ENCODE data around the gene CTXN2.
A peak's percentile ranks its signal among the peaks of the same experiment; 100 is the strongest.

The CTXN2 gene

GRCh38 chr15:48175126-48175525, 16.3 kb upstream of the CTXN2 start:
- TF ChIP-seq POLR2AphosphoS5 (IDR thresholded peaks at IDR 0.05; ENCODE audit: borderline replicate concordance, low read depth, low read length) (no peak), EZH2 (IDR thresholded peaks at IDR 0.05) (no peak), FOXP2 (optimal IDR thresholded peaks at IDR 0.05; ENCODE audit: control extremely low read depth, extremely low read length, insufficient read depth) (no peak)
- H3K36me3 ChIP-seq (ENCODE audit: insufficient read depth, low read length): peaks cover 15% of the 10 kb centered on the region

DNA sequence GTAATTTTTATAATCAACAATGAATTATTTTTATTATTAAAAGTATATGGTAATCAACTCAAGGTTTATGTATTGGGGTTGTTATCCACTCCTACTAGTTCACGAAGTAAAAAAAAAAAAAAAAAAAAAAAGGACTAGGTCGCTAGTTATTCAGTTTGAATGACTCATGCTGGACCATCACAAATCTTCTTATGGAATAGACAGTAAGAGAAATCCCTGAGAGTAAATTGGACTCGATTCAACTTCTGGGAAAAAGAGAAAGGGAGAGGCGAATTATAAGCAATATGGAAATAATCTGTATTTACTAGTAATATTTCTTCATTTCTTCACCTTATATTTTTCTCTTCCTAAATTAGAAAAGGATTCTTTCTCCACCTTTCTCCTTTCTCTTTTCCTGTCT, 15.4 kb upstream of the CTXN2 start:
- no peaks in the 10 kb centered on the region for H3K9me3 ChIP-seq (ENCODE audit: low read depth, low read length)
- no peak overlapping the region for H3K27ac ChIP-seq
- no peak overlapping the region for H3K9ac ChIP-seq (ENCODE audit: insufficient read length)
- H3K36me3 ChIP-seq (ENCODE audit: insufficient read depth, low read length): peaks cover 15% of the 10 kb centered on the region
- no peak for DNase-seq (ENCODE audit: low read depth, low spot score)
- TF ChIP-seq FOXP2 (optimal IDR thresholded peaks at IDR 0.05; ENCODE audit: control extremely low read depth, extremely low read length, insufficient read depth) (no peak), EZH2 (IDR thresholded peaks at IDR 0.05) (no peak), POLR2AphosphoS5 (IDR thresholded peaks at IDR 0.05; ENCODE audit: borderline replicate concordance, low read depth, low read length) (no peak)
- H3K4me3 ChIP-seq: no peak overlapping the region

More at GRCh38 chr15:48175126-48175525, 16.3 kb upstream of the CTXN2 start:
- H3K9me3 ChIP-seq (ENCODE audit: low read depth, low read length): no peaks in the 10 kb centered on the region
- DNase-seq (ENCODE audit: low read depth, low spot score): no peak
- H3K9ac ChIP-seq (ENCODE audit: insufficient read length): no peak overlapping the region
- H3K27ac ChIP-seq: no peak overlapping the region
- H3K4me3 ChIP-seq: no peak overlapping the region

DNA sequence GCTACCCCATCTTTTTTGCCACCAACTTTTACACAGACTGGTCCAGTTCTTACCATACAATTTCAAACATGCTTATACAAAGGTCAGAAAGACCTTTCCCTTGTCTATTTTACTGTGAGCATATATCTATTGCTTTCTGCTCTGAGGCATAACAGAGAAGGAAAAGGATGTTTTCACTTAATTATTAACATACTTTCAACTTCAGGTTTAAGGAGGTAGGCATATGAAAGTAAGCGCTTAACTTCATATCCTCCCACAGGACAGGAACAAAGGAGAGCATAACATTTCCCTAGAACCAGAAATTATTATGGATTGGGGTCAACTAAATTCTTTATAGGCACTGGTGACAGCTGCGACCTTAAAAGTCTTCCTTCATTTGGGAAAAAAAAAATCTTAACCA, 14.5 kb upstream of the CTXN2 start:
- Histone ChIP-seq H3K9me3 (ENCODE audit: low read depth, low read length) (no peaks in the 10 kb centered on the region), H3K36me3 (ENCODE audit: insufficient read depth, low read length) (peaks cover 15% of the 10 kb centered on the region), H3K4me3 (peak overlapping the region; percentile 84), H3K27ac (no peak overlapping the region), H3K9ac (ENCODE audit: insufficient read length) (peak overlapping the region; percentile 85)
- DNase-seq (ENCODE audit: low read depth, low spot score): no peak
- TF ChIP-seq EZH2 (IDR thresholded peaks at IDR 0.05) (no peak), POLR2AphosphoS5 (IDR thresholded peaks at IDR 0.05; ENCODE audit: borderline replicate concordance, low read depth, low read length) (no peak), FOXP2 (optimal IDR thresholded peaks at IDR 0.05; ENCODE audit: control extremely low read depth, extremely low read length, insufficient read depth) (no peak)

- peak overlapping the region; percentile 0; the same call in 1 of the 2 replicates for H3K27ac ChIP-seq
- no peaks in the 10 kb centered on the region for H3K9me3 ChIP-seq (ENCODE audit: low read depth, low read length)
- peak overlapping the region; percentile 85 for H3K9ac ChIP-seq (ENCODE audit: insufficient read length)
- peaks cover 15% of the 10 kb centered on the region for H3K36me3 ChIP-seq (ENCODE audit: insufficient read depth, low read length)
- TF ChIP-seq FOXP2 (optimal IDR thresholded peaks at IDR 0.05; ENCODE audit: control extremely low read depth, extremely low read length, insufficient read depth): no peak
- peak overlapping the region; percentile 84 for H3K4me3 ChIP-seq
- no peak for DNase-seq (ENCODE audit: low read depth, low spot score)
Measured at GRCh38 chr15:48177383-48177765, 14.1 kb upstream of the CTXN2 start.

DNA sequence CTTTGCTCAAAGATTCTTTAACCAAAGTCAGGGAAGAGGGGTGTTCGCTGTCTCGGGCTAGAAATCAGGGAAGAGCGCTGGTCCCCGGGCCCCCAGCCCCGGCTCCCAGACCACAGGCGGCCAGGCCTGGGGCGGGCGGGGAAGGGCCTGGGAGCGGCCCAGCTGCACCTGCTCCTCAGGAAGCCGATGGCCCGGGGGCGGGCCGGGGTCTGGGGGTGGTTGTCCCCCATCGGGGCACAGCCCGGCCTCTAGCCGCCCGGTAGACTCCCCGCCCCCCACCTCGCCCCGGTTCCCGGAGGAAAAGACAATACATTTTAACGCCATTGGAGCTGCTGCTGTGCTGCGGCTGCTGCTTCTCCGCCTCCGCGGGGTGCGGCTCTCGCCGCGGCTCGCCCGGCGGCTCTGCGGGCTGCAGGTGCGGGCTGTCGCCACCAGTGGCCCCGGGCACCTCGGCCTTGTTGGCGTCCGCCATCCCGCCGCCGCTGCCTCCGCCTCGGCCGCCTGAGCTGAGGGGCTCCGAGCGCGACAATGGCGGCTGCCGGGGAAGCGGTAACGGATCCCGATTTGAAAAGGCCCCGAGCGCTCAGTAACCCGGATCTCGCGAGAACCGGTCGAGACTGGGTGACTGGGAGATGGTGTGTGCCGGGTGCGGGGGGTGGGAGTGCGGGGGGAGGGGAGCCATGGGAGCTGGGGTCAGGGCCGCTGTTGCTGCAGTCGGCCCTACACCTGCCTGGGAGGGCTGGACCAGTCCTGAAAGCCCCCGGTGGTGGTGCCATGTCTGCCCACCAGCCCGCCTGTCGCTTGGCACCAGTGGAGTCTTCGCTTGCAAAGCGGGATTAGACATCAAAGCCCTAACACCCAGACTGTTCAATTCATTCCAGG, 13.5 kb upstream of the CTXN2 start, which contains the start of gene MYEF2:
MYEF2 (minus strand) TSS at position 530 of the 882 bp plus-strand sequence; CDS start at position 472, 58 bp downstream.
- Histone ChIP-seq H3K27ac (peak within 1 kb of the TSS; percentile 0; the same call in 1 of the 2 replicates), H3K36me3 (ENCODE audit: insufficient read depth, low read length) (peaks cover 15% of the 10 kb centered on the region), H3K9me3 (ENCODE audit: low read depth, low read length) (no peaks in the 10 kb centered on the region), H3K9ac (ENCODE audit: insufficient read length) (peak within 1 kb of the TSS; percentile 85), H3K4me3 (peak within 1 kb of the TSS; percentile 84)
- DNase-seq (ENCODE audit: low read depth, low spot score): no peak
- peak; percentile 61 for TF ChIP-seq POLR2AphosphoS5 (IDR thresholded peaks at IDR 0.05; ENCODE audit: borderline replicate concordance, low read depth, low read length)
- TF ChIP-seq FOXP2 (optimal IDR thresholded peaks at IDR 0.05; ENCODE audit: control extremely low read depth, extremely low read length, insufficient read depth): no peak

- peak overlapping the region; percentile 85 for H3K9ac ChIP-seq (ENCODE audit: insufficient read length)
- peak overlapping the region; percentile 84 for H3K4me3 ChIP-seq
- H3K9me3 ChIP-seq (ENCODE audit: low read depth, low read length): no peaks in the 10 kb centered on the region
- TF ChIP-seq EZH2 (IDR thresholded peaks at IDR 0.05): no peak
- no peak for TF ChIP-seq POLR2AphosphoS5 (IDR thresholded peaks at IDR 0.05; ENCODE audit: borderline replicate concordance, low read depth, low read length)
- TF ChIP-seq FOXP2 (optimal IDR thresholded peaks at IDR 0.05; ENCODE audit: control extremely low read depth, extremely low read length, insufficient read depth): no peak
- H3K36me3 ChIP-seq (ENCODE audit: insufficient read depth, low read length): peaks cover 15% of the 10 kb centered on the region
- no peak overlapping the region for H3K27ac ChIP-seq
- DNase-seq (ENCODE audit: low read depth, low spot score): no peak
Measured at GRCh38 chr15:48178648-48178931, 12.9 kb upstream of the CTXN2 start.

DNA sequence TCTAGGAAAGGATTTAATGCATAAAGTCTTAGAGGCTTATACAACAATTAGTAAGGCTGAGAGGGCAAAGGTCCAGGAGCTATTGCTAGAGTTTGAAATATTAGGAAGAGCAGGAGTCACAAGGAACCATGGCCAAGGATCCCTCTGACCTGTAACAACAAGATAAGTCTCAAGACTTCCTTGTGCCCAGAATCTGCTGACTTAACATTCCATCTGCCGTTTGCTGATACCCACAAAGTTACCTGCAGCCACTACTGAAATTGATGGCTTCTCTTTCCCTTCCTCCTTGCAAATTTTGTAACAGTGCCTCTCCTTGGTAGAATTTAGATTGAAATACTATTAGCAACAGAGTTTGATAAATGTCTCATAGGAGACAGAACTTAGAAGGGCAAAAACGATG, 8.7 kb upstream of the CTXN2 start:
- Histone ChIP-seq H3K4me3 (no peak overlapping the region), H3K9ac (ENCODE audit: insufficient read length) (no peak overlapping the region), H3K9me3 (ENCODE audit: low read depth, low read length) (no peaks in the 10 kb centered on the region), H3K27ac (no peak overlapping the region), H3K36me3 (ENCODE audit: insufficient read depth, low read length) (no peaks in the 10 kb centered on the region)
- TF ChIP-seq POLR2AphosphoS5 (IDR thresholded peaks at IDR 0.05; ENCODE audit: borderline replicate concordance, low read depth, low read length) (no peak), EZH2 (IDR thresholded peaks at IDR 0.05) (no peak), FOXP2 (optimal IDR thresholded peaks at IDR 0.05; ENCODE audit: control extremely low read depth, extremely low read length, insufficient read depth) (no peak)
- DNase-seq (ENCODE audit: low read depth, low spot score): no peak

GRCh38 chr15:48185529-48185928, 5.9 kb upstream of the CTXN2 start:
- no peaks in the 10 kb centered on the region for H3K9me3 ChIP-seq (ENCODE audit: low read depth, low read length)
- DNase-seq (ENCODE audit: low read depth, low spot score): no peak
- TF ChIP-seq FOXP2 (optimal IDR thresholded peaks at IDR 0.05; ENCODE audit: control extremely low read depth, extremely low read length, insufficient read depth): no peak
- TF ChIP-seq EZH2 (IDR thresholded peaks at IDR 0.05): no peak
- no peak for TF ChIP-seq POLR2AphosphoS5 (IDR thresholded peaks at IDR 0.05; ENCODE audit: borderline replicate concordance, low read depth, low read length)
- H3K4me3 ChIP-seq: no peak overlapping the region
- H3K9ac ChIP-seq (ENCODE audit: insufficient read length): no peak overlapping the region
- H3K27ac ChIP-seq: no peak overlapping the region
- no peaks in the 10 kb centered on the region for H3K36me3 ChIP-seq (ENCODE audit: insufficient read depth, low read length)

Data from SK-N-MC (cell line).